Measurements from ENCODE around the gene PYGO2. TPM values are rescaled to one million over a fixed set of nuclear protein-coding genes. Genes with fewer than 3 reads are reported as not detected.

Gene PYGO2
- total RNA-seq, 2 experiments from 2014 or later, result 55.3 TPM

DNA sequence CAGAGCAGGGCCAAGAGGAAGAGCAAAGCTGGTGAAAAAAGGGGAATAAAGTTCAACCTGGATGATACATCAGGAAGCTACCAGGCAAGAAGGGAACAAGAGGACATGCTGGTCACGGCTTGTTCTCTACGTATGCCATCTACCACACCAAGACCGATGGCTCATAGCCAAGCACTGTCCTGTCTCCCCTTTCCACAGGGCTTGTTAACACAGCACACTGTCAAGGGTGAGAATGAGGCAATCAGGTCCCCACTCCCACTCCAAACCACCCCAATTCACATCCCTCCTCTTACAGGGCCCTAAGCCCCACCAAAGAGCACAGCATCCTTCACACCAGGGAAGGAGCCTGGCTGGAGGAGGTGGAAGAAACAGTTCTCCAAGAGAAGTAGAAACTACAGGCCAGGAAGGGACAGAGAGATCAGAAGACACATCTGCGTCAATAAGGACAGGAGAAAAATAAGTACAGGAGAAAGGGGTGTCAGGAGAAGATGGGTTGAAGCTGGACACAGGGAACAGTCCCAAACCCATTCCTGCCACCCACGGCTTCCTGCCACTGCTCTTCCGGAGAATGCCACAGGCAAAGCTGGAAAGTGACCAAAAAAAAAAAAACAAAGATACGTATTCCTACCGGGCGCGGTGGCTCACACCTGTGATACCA lies 9.9 kb upstream of the PYGO2 start:
- Mint-ChIP-seq H3K27ac (peak overlapping the region; percentile 59), H3K36me3 (peaks cover 19% of the 10 kb centered on the region), H3K4me1 (peaks cover 37% of the 10 kb centered on the region), H3K4me3 (no peak overlapping the region), H3K27me3 (no peaks in the 10 kb centered on the region), H3K9me3 (no peaks in the 10 kb centered on the region)
- no peak for ATAC-seq (ENCODE audit: low read depth)
- POLR2A ChIA-PET, result interaction anchor here (0.7 to 1.8 kb wide), 6 partner anchors 11 to 79 kb away, joined by 3 to 9 read pairs (median 4); partner anchors contain the start of genes PBXIP1 and PMVK
- no peak for DNase-seq

DNA sequence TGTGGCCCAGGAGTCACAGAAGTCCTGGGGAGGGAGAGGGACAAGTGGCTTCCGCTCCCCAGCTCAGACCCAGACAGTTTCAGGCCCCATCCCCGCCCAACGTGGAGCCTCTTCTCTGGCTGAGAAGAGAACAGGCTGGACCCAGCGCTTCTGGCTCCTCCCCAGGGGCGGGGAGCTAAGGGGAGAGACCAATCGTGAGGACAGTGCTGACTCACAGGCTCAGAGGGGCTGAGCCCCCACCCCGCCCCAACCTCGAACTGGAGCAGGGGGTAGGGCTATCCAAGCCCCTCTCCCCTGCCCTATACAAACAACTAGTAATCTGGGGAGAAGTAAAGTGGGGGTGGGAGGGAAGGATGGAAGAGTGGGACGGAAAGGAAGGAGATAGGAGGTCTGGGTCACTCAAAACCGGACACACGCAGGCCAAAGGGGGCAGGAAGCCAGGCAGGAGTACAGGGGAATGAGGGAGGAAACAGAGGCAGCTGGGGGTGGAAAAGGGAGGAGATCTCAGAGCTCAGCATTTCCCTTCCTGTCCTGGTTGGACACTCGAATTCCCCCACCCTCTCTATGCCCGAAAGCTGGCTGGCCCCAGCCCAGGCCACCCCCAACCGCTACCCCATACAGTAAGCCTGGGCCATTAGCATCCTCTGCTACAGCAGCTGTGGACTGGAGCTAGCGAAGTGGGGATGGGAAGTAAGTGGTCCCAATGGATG lies 9.2 kb upstream of the PYGO2 start, which contains the start of gene SHC1:
SHC1 (minus strand) TSS at position 117 of the 710 bp plus-strand sequence. CDS start 221 bp downstream, outside the sequence.
- peak within 1 kb of the TSS; percentile 64 for H3K27ac Mint-ChIP-seq
- no peaks in the 10 kb centered on the region for H3K27me3 Mint-ChIP-seq
- ATAC-seq (ENCODE audit: low read depth), result no peak
- H3K36me3 Mint-ChIP-seq, result peaks cover 19% of the 10 kb centered on the region
- DNase-seq, result no peak
- H3K4me3 Mint-ChIP-seq, result peak within 1 kb of the TSS; percentile 18
- peaks cover 34% of the 10 kb centered on the region for H3K4me1 Mint-ChIP-seq
- H3K9me3 Mint-ChIP-seq, result no peaks in the 10 kb centered on the region
- POLR2A ChIA-PET, result interaction anchor here (0.6 to 1.8 kb wide), 6 partner anchors 11 to 80 kb away, joined by 3 to 9 read pairs (median 5); partner anchors contain the start of genes FLAD1, PBXIP1 and PMVK

DNA sequence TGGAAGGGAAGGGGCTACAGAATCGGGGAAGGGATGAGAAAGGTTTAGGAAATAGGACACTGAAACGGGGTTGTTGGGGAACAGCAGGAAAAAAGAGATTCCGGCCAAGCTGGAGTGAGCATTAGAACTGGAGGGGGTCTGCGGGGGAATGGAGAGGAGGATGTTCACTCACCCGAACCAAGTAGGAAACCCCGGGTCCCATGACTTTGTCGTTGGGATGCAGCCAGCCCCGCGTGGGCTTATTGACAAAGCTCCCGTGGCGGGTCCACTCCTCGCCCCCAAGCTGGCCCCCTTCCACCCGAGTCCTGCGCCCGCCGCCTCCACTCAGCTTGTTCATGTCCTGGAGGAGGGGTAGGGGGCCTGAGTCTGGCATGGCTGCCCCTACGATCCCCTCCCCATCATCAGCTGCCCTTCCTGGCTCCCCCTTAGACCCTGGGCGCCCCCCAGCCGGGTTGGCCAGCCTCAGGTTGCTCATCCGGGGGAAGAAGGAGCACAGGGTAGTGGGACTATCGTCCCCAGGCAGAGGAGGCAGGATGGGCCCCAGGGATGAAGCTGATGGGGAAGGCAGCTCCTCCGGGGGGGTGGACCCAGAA lies 8.4 kb upstream of the PYGO2 start:
- POLR2A ChIA-PET, result interaction anchor here (0.6 to 1.8 kb wide), 5 partner anchors 13 to 34 kb away, joined by 3 to 9 read pairs (median 4); partner anchors contain the start of genes FLAD1, PBXIP1 and PMVK
- ATAC-seq (ENCODE audit: low read depth) (no peak), DNase-seq (no peak)
- peak overlapping the region; percentile 64 for H3K27ac Mint-ChIP-seq
- H3K27me3 Mint-ChIP-seq, result no peaks in the 10 kb centered on the region
- H3K9me3 Mint-ChIP-seq, result no peaks in the 10 kb centered on the region
- peaks cover 36% of the 10 kb centered on the region for H3K4me1 Mint-ChIP-seq
- H3K36me3 Mint-ChIP-seq, result peaks cover 19% of the 10 kb centered on the region
- no peak overlapping the region for H3K4me3 Mint-ChIP-seq

DNA sequence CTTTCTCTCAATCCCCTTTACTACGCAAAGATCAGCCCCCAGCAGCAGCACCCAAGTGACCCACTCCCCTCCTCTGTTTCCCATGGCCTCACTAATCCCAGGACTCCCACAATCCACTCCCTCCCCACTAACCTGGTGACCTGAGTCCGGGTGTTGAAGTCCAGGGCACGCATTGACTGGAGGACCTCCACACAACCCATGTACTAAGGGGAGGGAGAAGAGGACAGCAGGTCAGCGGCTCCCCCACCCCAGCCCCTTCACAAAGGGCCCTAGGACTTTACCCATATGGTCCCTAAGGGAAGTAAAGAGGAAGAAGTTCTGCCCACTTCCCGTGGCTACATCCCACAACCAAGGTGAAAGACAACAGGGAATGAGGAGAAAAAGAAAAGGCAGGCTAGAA lies 7.7 kb upstream of the PYGO2 start:
- Mint-ChIP-seq H3K27me3 (no peaks in the 10 kb centered on the region), H3K4me1 (peaks cover 36% of the 10 kb centered on the region), H3K4me3 (no peak overlapping the region), H3K27ac (peak overlapping the region; percentile 64), H3K36me3 (peaks cover 19% of the 10 kb centered on the region), H3K9me3 (no peaks in the 10 kb centered on the region)
- ATAC-seq (ENCODE audit: low read depth), result no peak
- no peak for DNase-seq
- POLR2A ChIA-PET, result interaction anchor here (1.5 to 1.8 kb wide), 2 partner anchors 14 to 18 kb away, joined by 4 to 7 read pairs; partner anchors contain the start of gene FLAD1

DNA sequence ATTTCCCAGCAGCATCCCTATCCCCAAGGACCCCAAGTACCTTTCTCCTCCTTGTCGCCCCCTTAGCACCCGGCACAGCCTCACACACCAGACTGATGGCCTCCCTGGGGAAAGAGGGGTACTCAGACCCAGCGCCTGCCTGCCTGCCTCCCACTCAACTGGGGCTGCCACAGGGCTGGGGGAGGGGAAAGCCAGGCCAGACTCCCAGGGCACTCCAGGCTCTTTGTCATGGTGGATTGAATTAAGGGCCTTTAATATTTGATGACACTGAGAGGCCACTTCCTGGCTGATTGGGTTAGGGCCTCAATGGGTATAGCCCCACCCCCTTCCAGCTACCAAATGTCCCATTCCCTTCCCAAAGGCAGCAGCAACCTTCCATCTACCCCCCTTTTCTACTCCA lies 7.1 kb upstream of the PYGO2 start:
- no peaks in the 10 kb centered on the region for H3K9me3 Mint-ChIP-seq
- H3K36me3 Mint-ChIP-seq, result peaks cover 21% of the 10 kb centered on the region
- peaks cover 39% of the 10 kb centered on the region for H3K4me1 Mint-ChIP-seq
- POLR2A ChIA-PET, result interaction anchor here (1.5 kb wide), 1 partner anchor 17 kb away, joined by 4 read pairs; no protein-coding TSS in a partner anchor
- H3K27me3 Mint-ChIP-seq, result no peaks in the 10 kb centered on the region
- H3K4me3 Mint-ChIP-seq, result no peak overlapping the region
- peak overlapping the region; percentile 64 for H3K27ac Mint-ChIP-seq
- no peak for ATAC-seq (ENCODE audit: low read depth)
- DNase-seq, result no peak

DNA sequence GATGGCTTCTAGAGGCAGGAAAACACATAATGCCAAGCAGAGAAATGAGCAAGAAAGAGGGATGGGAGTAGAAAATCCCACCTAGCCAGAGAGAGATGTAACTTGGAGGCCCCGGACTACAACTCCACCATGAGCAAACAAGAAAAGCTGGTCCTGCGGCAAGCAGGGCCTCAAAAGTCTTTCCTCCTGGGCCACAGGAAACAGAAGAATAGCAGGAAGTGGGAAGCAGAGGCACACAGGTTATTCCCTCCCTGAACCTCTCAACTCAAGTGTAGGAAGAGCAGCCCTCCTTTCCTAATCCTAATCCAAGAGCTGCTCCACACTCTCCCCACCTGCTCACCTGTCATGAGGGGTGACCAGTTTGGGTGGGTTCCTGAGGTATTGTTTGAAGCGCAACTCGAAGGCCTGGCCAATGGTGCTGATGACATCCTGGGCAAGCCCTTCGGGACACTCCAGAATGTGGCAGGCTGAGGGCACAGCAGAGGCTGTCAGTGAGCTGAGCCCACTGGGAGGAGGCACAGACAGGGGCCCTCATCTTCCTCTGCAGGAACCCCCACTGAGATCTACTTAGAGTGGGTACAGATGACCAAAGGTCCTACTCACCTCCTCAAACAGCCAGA lies 5.9 kb upstream of the PYGO2 start:
- Mint-ChIP-seq H3K4me3 (no peak overlapping the region), H3K9me3 (no peaks in the 10 kb centered on the region), H3K27me3 (no peaks in the 10 kb centered on the region), H3K36me3 (peaks cover 22% of the 10 kb centered on the region), H3K4me1 (peaks cover 39% of the 10 kb centered on the region), H3K27ac (no peak overlapping the region)
- DNase-seq, result no peak
- ATAC-seq (ENCODE audit: low read depth), result no peak
- POLR2A ChIA-PET, result interaction anchor here (1.6 kb wide), 1 partner anchor 11 kb away, joined by 4 read pairs; the partner anchor contains the start of gene PBXIP1

DNA sequence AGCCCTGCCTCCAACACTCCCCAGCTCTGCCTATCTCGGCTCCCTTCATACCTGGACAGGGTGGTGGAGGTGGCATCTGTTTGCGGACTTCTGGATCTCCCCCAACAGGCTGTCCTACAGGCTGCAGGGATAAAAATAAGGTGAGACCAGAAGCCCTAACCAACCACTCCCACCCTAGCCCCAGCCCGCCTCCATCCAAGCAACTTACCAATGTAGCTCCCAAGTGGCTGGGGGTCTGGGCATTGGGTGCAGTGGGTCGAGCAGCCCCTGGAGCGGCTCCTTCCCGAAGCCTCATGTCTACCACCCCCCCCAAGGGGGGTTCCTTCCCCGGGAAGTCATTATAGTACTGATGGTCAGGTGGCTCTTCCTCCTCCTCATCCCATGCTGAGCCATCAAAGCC lies 4.5 kb upstream of the PYGO2 start:
- no peak overlapping the region for H3K4me3 Mint-ChIP-seq
- no peak overlapping the region for H3K27ac Mint-ChIP-seq
- no peaks in the 10 kb centered on the region for H3K9me3 Mint-ChIP-seq
- no peaks in the 10 kb centered on the region for H3K27me3 Mint-ChIP-seq
- H3K36me3 Mint-ChIP-seq, result peaks cover 18% of the 10 kb centered on the region
- peaks cover 32% of the 10 kb centered on the region for H3K4me1 Mint-ChIP-seq
- POLR2A ChIA-PET, result interaction anchor here (1.2 to 2.9 kb wide), 3 partner anchors 10 to 28 kb away, joined by 3 to 10 read pairs (median 4); partner anchors contain the start of gene PBXIP1
- ATAC-seq (ENCODE audit: low read depth), result no peak
- DNase-seq, result no peak

DNA sequence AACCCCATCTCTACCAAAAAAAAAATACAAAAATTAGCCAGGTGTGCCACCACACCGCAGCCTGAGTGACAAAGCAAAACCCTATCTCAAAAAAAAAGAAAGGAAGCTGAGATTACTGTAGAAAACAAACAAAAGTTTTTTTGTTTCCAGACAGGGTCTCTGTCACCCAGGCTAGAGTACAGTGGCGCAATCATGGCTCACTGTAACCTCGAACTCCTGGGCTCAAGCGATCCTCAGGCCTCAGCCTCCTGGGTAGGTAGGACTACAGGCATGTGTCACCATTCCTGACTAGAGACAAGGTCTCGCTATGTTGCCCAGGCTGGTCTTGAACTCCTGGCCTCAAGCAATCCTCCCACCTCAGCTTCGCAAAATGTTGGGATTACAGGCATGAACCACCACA lies 2.8 kb upstream of the PYGO2 start:
- no peak overlapping the region for H3K27ac Mint-ChIP-seq

DNA sequence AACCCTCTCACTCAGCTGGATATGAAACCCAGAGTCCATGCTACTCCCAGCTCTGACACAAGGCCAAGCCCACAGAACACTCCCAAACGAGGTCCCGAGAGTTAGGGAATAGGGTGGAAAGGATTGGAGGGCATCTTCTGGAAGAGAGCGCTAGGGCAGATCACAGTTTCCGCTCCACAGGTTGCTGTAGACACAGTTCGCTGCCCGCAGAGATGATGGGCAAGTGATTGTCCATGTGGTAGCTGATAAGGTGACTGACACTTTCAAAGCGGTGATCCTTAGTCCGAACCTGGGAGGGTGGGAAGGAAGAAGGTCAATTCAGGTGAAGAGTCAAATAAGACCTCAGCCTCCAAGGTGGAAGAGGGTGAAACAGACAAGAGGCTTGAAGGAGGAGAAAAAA lies 2.1 kb upstream of the PYGO2 start:
- peaks cover 16% of the 10 kb centered on the region for H3K36me3 Mint-ChIP-seq
- H3K27ac Mint-ChIP-seq, result peak overlapping the region; percentile 62
- POLR2A ChIA-PET, result interaction anchor here (2.9 to 3.4 kb wide), 2 partner anchors 8 to 11 kb away, joined by 10 to 43 read pairs; partner anchors contain the start of genes CKS1B and PBXIP1
- H3K9me3 Mint-ChIP-seq, result no peaks in the 10 kb centered on the region
- H3K27me3 Mint-ChIP-seq, result no peaks in the 10 kb centered on the region
- no peak overlapping the region for H3K4me3 Mint-ChIP-seq
- peaks cover 25% of the 10 kb centered on the region for H3K4me1 Mint-ChIP-seq
- ATAC-seq (ENCODE audit: low read depth), result no peak
- DNase-seq, result no peak

More for the DNA sequence above, 2.8 kb upstream of the PYGO2 start:
- DNase-seq (no peak), ATAC-seq (ENCODE audit: low read depth) (no peak)
- peaks cover 30% of the 10 kb centered on the region for H3K4me1 Mint-ChIP-seq
- H3K9me3 Mint-ChIP-seq, result no peaks in the 10 kb centered on the region
- no peaks in the 10 kb centered on the region for H3K27me3 Mint-ChIP-seq
- peaks cover 21% of the 10 kb centered on the region for H3K36me3 Mint-ChIP-seq
- POLR2A ChIA-PET, result interaction anchor here (1.1 to 2.9 kb wide), 2 partner anchors 9 to 10 kb away, joined by 5 to 10 read pairs; partner anchors contain the start of genes CKS1B and PBXIP1
- H3K4me3 Mint-ChIP-seq, result no peak overlapping the region

DNA sequence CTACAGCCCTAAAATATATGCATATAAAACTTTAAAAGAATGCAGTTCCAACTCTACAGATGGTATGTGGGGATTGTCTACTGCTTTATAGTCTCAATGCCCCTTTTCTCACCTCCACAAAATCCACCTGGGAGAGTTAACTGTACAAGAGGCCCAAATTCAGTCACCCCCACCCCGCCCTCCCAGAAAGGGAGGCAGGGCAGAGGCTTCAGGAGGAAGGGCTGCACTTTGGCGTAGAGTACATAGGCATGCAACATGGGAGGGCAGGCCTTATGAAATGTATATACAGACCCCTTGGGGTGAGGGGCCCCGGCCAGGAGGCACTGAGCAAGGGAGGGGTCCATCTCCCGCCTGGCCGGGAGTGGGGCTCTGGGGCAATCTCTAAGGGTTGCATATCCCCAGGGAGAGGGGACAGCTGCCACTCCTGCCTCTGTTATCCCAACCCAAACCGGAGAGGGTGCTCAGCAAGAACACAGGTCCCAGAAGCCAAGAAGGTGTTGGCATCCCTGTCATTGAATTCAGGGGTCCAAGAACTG lies 1.3 kb upstream of the PYGO2 start:
- ATAC-seq (ENCODE audit: low read depth) (no peak), DNase-seq (no peak)
- POLR2A ChIA-PET, result interaction anchor here (1.4 to 3.4 kb wide), 5 partner anchors 7 to 26 kb away, joined by 3 to 43 read pairs (median 12); partner anchors contain the start of genes CKS1B, PBXIP1 and PMVK
- Mint-ChIP-seq H3K4me3 (peak overlapping the region; percentile 90), H3K27ac (peak overlapping the region; percentile 62), H3K4me1 (peaks cover 21% of the 10 kb centered on the region), H3K9me3 (no peaks in the 10 kb centered on the region), H3K27me3 (no peaks in the 10 kb centered on the region), H3K36me3 (peaks cover 14% of the 10 kb centered on the region)

DNA sequence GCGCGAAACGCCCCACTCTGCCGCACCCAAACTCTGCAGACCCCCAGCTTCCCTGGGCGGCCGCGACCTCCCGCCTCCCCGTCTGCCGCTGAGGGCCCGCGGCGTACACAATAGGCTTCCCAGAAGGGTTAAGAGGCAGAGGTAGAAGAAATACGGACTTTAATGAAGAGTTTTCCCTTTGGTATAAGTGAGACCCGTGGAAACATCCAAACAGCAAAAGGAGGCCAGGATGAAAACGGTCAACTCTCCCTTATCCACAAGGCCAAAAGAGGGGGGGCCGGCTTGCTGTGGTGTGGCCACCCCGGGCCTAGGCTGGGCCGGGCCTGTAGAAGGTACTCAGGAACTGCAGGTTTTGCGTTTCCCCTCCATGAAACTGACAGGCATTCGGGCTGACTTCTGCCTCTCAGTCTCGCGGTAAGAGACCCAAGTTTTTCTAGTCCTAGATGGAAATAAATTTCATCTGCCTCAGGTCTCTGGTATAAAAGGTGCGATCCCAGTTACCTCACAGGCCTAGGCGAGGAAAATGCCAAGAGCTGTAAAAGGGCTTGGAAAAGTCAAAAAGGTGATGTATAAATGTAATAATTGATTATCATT lies 671 bp upstream of the PYGO2 start:
- Mint-ChIP-seq H3K4me1 (peaks cover 19% of the 10 kb centered on the region), H3K4me3 (peak overlapping the region; percentile 90), H3K9me3 (no peaks in the 10 kb centered on the region), H3K36me3 (peaks cover 13% of the 10 kb centered on the region), H3K27ac (peak overlapping the region; percentile 90), H3K27me3 (no peaks in the 10 kb centered on the region)
- peak; percentile 29 for ATAC-seq (ENCODE audit: low read depth)
- DNase-seq, result no peak
- POLR2A ChIA-PET, result interaction anchor here (1.3 to 3.4 kb wide), 9 partner anchors 10 to 371 kb away, joined by 3 to 43 read pairs (median 9); partner anchors contain the start of genes CKS1B, FLAD1 and PMVK

Data from activated naive CD8-positive, alpha-beta T cell treated with anti-CD3 and anti-CD28 coated beads, Interleukin-2, amount 10 ng/mL, durations not matched to agents 7 days and 5 days (primary cell).